Measurements from ENCODE around the gene EREG.

DNA sequence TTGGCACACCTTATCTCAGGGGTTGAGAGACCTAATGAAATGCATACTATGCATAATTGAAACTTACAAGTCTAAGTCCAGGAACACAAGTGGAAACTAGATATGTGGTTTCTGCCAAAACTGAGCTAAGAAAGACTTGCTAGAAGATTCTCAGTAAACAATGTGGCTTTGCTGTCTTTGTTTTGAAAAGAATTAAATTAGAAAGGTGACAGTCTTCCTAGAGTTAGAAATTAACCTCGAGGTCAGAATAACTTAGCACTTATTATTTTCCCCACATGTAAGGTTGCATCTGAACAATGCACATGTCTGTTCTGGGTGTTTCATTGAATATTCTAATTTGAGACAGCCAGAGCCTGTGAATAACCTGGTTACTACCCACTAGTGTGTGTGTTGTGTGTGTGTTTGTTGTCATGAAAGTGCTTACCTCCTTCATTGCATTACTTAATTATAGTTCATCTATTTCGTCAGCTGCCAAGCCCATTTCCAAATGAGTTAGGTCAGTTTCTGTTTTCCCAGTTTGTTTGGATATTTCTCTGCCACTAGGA, 1.5 kb downstream of the EREG start:
- TF ChIP-seq, protein P1, sequence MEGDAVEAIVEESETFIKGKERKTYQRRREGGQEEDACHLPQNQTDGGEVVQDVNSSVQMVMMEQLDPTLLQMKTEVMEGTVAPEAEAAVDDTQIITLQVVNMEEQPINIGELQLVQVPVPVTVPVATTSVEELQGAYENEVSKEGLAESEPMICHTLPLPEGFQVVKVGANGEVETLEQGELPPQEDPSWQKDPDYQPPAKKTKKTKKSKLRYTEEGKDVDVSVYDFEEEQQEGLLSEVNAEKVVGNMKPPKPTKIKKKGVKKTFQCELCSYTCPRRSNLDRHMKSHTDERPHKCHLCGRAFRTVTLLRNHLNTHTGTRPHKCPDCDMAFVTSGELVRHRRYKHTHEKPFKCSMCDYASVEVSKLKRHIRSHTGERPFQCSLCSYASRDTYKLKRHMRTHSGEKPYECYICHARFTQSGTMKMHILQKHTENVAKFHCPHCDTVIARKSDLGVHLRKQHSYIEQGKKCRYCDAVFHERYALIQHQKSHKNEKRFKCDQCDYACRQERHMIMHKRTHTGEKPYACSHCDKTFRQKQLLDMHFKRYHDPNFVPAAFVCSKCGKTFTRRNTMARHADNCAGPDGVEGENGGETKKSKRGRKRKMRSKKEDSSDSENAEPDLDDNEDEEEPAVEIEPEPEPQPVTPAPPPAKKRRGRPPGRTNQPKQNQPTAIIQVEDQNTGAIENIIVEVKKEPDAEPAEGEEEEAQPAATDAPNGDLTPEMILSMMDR (IDR thresholded peaks at IDR 0.05), result no peak
- TF ChIP-seq POLR2A (IDR thresholded peaks at IDR 0.05; ENCODE audit: low read depth) (no peak), EP300 (IDR thresholded peaks at IDR 0.05) (no peak), POLR2AphosphoS5 (IDR thresholded peaks at IDR 0.05) (no peak)
